HG03442 (cell line): ENCODE results near the gene ADGRD1.
"Not testable (repeated sequence)": the region's sequence is repeated elsewhere in the genome, so short reads cannot be mapped to it uniquely, and the experiment has no call there.

Experiments
- ATAC-seq: cut with Tn5 transposase; IDR thresholded peaks from one replicate; pipeline ENCODE4 v1.9.1; 2021; ENCODE audit warnings: mild to moderate bottlenecking, moderate library complexity; ENCODE audit not compliant: unreplicated experiment

Gene ADGRD1

GRCh38 chr12:130983328-130984017, 29.8 kb downstream of the ADGRD1 start:
- ATAC-seq: no peak

GRCh38 chr12:130984183-130985058, 30.7 kb downstream of the ADGRD1 start:
- ATAC-seq: no peak

GRCh38 chr12:130987151-130987931, 33.6 kb downstream of the ADGRD1 start:
- no peak for ATAC-seq

DNA sequence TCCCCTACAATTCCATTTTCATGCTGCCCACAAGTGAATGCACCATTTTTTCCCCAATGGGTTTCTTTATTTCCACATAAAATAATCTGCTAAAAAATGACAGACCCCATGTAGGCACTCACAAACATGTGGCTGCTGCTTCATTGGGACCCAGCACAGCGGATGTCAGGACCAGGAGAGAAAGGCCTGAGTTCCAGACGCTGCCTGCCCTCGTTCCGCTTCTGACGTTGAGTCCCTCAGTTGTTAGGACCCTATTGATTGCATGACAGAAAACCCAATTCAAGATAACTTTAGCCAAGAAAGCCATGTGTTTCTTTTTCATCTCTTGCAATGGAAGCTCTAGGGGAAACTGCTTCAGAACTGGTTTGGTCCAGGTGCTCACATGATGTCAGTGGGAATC, 34.6 kb downstream of the ADGRD1 start:
- no peak for ATAC-seq

GRCh38 chr12:130988751-130989150, 35.0 kb downstream of the ADGRD1 start:
- ATAC-seq: no peak

GRCh38 chr12:130989391-130989790, 35.7 kb downstream of the ADGRD1 start:
- ATAC-seq: no peak

GRCh38 chr12:130990034-130990433, 36.3 kb downstream of the ADGRD1 start:
- no peak for ATAC-seq

DNA sequence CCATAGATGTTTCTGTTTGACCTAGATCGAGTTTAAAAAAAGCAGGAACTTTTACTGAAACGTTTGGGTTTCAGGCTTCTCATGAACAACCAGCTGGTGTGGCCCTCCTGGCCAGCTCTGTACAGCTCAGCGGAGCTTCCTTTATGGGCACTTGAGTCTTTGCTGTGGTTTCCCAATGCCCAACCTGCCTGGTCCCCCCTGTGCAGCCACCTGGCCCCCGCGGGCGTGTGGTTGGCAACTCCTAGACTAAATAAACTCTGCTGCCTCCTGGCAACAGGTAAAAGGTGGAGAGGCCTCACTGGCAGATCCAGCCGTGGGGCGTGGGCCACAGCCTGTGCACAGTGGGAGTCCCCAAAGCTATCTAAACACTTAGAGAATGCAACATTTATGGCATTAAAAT, 38.7 kb downstream of the ADGRD1 start:
- no peak for ATAC-seq

- no peak for ATAC-seq
Measured at GRCh38 chr12:130992979-130993538, 39.4 kb downstream of the ADGRD1 start.

- ATAC-seq: no peak
Measured at GRCh38 chr12:130993759-130994670, 40.3 kb downstream of the ADGRD1 start.

- no peak for ATAC-seq
Measured at GRCh38 chr12:130994821-130995375, 41.2 kb downstream of the ADGRD1 start.

GRCh38 chr12:130995386-130995969, 41.8 kb downstream of the ADGRD1 start:
- not testable (repeated sequence) for ATAC-seq

DNA sequence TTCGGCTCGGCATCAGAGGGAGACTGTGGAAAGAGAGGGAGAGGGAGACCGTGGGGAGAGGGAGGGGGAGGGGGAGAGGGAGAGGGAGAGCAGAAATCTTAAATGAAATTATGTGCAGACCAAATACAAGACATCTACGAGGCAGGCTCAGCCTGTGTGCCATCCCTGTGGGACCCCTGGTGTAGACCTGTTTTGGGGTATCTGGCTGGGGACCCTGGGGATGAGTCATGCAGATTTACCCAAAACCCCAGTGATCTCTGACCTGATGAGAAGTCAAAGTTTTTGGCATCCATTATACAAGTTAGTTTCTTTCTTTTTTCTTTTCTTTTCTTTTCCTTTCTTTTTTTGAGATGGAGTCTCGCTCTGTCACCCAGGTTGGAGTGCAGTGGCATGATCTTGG, 44.4 kb downstream of the ADGRD1 start:
- no peak for ATAC-seq

GRCh38 chr12:131000000-131000486, 46.3 kb downstream of the ADGRD1 start:
- no peak for ATAC-seq

- no peak for ATAC-seq
Measured at GRCh38 chr12:131001493-131001892, 47.8 kb downstream of the ADGRD1 start.

GRCh38 chr12:131002216-131002631, 48.5 kb downstream of the ADGRD1 start:
- ATAC-seq: peak; percentile 89

DNA sequence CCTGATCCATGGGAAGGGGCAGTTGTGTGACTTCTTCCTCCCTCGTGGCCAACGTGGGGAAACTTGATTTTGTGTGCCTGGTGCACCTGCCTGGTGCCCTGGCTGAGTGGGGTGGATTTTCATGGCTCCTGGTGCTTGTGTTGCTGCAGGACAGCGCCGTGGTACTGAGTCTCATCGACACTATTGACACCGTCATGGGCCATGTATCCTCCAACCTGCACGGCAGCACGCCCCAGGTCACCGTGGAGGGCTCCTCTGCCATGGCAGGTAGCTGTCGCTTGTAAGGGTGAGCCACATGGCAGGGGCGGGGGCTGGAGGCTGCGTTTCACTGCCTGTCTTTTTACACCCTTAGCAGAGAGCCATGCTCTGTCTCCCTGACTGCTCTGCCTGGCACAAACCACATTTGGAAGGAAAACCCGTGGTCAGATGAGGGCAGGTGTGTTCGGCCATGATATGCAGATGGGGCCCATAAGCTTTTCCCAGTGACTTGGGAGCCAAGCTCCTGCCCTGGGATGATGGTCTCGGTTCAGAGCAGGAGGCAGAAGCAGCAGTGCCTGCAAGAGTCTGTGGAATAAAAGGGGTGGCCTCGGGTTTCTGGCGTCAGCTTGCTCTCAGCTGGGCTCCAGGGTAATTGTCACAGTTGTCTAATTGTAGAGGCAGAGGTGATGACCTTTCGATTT, 49.5 kb downstream of the ADGRD1 start:
- no peak for ATAC-seq

DNA sequence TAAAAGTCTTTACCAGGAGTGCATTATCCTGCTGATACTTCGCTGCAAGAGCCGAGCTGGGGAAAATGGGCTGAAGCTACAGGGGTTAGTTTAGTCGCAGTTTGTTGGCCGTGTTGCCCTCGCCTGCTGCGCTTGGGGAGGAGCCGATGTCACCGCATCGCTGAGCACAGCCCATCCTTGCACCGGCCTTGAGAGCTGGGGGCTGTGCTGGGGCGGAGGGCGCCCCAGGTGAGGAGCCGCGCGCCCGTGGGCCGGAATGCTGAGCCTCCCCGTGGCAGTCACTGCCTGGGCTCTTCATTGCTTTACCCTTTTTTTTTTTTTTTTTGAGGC, 50.0 kb downstream of the ADGRD1 start:
- ATAC-seq: no peak

GRCh38 chr12:131004166-131004565, 50.5 kb downstream of the ADGRD1 start:
- ATAC-seq: no peak
